ENCODE results near the gene IFT20.
"Not testable (repeated sequence)": the region's sequence is repeated elsewhere in the genome, so short reads cannot be mapped to it uniquely, and the experiment has no call there.

IFT20 gene

GRCh38 chr17:28343491-28343932, 8.2 kb upstream of the IFT20 start:
- no peak for TF ChIP-seq CTCF (IDR thresholded peaks at IDR 0.05; ENCODE audit: control insufficient read depth, insufficient read depth, low read depth, low read length, missing control alignments)
- no peak for DNase-seq (ENCODE audit: low read depth)

GRCh38 chr17:28342313-28342712, 7.0 kb upstream of the IFT20 start:
- DNase-seq (ENCODE audit: low read depth): no peak

More at GRCh38 chr17:28343491-28343932, 8.2 kb upstream of the IFT20 start:
- H3K4me3 ChIP-seq (ENCODE audit: control insufficient read depth, low read depth, low read length): no peak overlapping the region

GRCh38 chr17:28341516-28341915, 6.2 kb upstream of the IFT20 start:
- no peak for DNase-seq (ENCODE audit: low read depth)
- TF ChIP-seq CTCF (IDR thresholded peaks at IDR 0.05; ENCODE audit: control insufficient read depth, insufficient read depth, low read depth, low read length, missing control alignments): no peak

More at GRCh38 chr17:28342313-28342712, 7.0 kb upstream of the IFT20 start:
- H3K4me3 ChIP-seq (ENCODE audit: control insufficient read depth, low read depth, low read length): no peak overlapping the region
- no peak for TF ChIP-seq CTCF (IDR thresholded peaks at IDR 0.05; ENCODE audit: control insufficient read depth, insufficient read depth, low read depth, low read length, missing control alignments)

GRCh38 chr17:28340374-28340773, 5.1 kb upstream of the IFT20 start:
- H3K4me3 ChIP-seq (ENCODE audit: control insufficient read depth, low read depth, low read length): no peak overlapping the region
- TF ChIP-seq CTCF (IDR thresholded peaks at IDR 0.05; ENCODE audit: control insufficient read depth, insufficient read depth, low read depth, low read length, missing control alignments): no peak
- DNase-seq (ENCODE audit: low read depth): no peak

More at GRCh38 chr17:28341516-28341915, 6.2 kb upstream of the IFT20 start:
- H3K4me3 ChIP-seq (ENCODE audit: control insufficient read depth, low read depth, low read length): no peak overlapping the region

- no peak overlapping the region for H3K4me3 ChIP-seq (ENCODE audit: control insufficient read depth, low read depth, low read length)
- no peak for TF ChIP-seq CTCF (IDR thresholded peaks at IDR 0.05; ENCODE audit: control insufficient read depth, insufficient read depth, low read depth, low read length, missing control alignments)
- DNase-seq (ENCODE audit: low read depth): no peak
These were observed 4.2 kb upstream of the IFT20 start for GRCh38 chr17:28339431-28339830.

GRCh38 chr17:28338769-28339212, 3.5 kb upstream of the IFT20 start:
- not testable (repeated sequence) for H3K4me3 ChIP-seq (ENCODE audit: control insufficient read depth, low read depth, low read length); DNase-seq (ENCODE audit: low read depth)

- no peak for TF ChIP-seq CTCF (IDR thresholded peaks at IDR 0.05; ENCODE audit: control insufficient read depth, insufficient read depth, low read depth, low read length, missing control alignments)
- no peak overlapping the region for H3K4me3 ChIP-seq (ENCODE audit: control insufficient read depth, low read depth, low read length)
- DNase-seq (ENCODE audit: low read depth): peak; percentile 21
These were observed 2.9 kb upstream of the IFT20 start for GRCh38 chr17:28338056-28338768.

Measured in AG09309 (cell line).